GM18870 (cell line): ENCODE results near the gene CFC1.
"Not testable (repeated sequence)": the region's sequence is repeated elsewhere in the genome, so short reads cannot be mapped to it uniquely, and the experiment has no call there.

ENCODE experiments used
- ATAC-seq: cut with Tn5 transposase; IDR thresholded peaks from one replicate; pipeline ENCODE4 v1.9.1; 2021; ENCODE audit warnings: moderate library complexity; ENCODE audit not compliant: unreplicated experiment

Gene CFC1

DNA sequence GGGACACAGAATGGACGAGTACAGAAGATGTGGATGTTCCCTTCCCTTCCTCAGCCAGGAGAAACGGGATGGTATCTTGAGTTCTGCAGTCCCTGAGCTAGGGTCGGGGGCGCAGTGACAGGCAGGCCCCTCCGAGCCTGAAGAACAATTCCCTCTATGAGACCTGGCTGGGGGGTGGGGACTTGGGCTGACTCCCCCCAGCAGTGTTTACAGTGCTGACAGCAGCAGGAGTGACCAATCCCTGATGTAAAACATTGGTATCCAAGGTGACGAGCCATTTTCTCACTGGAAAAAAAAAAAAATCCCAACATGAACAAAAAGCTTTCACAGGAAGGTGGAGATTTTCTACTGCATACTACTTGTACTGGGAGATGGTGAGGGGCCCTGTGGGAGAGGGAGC, at the start of gene CFC1:
TSS of gene CFC1 (minus strand) at position 183 of the 400 bp plus-strand sequence. CDS start 288 bp downstream, outside the sequence.
- ATAC-seq, result not testable (repeated sequence)

DNA sequence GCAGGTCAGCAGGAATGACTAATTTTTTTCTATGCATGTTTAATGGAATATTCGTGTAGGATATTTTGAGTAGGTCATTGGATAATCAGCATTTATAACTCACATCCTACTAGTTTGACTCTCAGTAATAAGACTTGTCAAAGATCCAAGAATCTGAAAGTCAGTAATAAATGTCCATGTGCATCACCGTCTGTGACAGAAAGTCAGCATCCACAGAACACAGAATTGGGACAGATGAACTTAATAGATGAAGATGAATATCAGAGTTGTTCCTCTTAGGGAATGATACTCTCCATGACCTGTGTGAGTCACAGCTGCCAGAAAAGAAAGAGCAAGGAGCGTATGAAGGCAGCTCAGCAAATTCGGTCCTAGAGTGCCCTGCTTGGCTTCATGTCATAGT, 42.3 kb upstream of the CFC1 start:
- ATAC-seq, result not testable (repeated sequence)

- ATAC-seq, result not testable (repeated sequence)
These were observed 39.6 kb upstream of the CFC1 start for GRCh38 chr2:130638973-130639372.

- not testable (repeated sequence) for ATAC-seq
These were observed 29.6 kb upstream of the CFC1 start for GRCh38 chr2:130628784-130629475.

GRCh38 chr2:130611140-130611539, 11.8 kb upstream of the CFC1 start, which contains the start of gene POTEJ:
POTEJ (plus strand) TSS chr2:130611440; CDS start chr2:130611533, 93 bp downstream.
- ATAC-seq, result not testable (repeated sequence)

DNA sequence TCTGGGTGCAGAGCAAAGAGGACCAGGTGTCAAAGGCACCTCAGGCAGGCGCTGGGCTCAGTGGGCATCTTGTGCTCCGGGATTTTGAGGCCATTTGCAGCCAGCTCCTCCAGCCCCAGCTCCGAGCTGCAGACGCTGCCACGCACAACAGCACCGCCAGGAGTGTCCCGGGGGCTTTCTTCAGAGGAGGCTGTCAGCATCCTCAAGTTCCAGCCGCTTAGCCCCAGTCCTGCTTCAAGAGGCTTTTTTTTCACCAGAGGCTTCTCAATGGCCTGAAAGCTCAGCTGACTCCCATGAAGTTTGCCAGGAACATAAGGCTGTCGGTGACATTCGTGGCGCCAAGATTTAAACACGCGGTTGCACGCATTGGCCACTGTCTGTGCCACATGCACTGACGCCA, 11.1 kb upstream of the CFC1 start:
- not testable (repeated sequence) for ATAC-seq

GRCh38 chr2:130609002-130609920, 9.9 kb upstream of the CFC1 start:
- ATAC-seq, result not testable (repeated sequence)

DNA sequence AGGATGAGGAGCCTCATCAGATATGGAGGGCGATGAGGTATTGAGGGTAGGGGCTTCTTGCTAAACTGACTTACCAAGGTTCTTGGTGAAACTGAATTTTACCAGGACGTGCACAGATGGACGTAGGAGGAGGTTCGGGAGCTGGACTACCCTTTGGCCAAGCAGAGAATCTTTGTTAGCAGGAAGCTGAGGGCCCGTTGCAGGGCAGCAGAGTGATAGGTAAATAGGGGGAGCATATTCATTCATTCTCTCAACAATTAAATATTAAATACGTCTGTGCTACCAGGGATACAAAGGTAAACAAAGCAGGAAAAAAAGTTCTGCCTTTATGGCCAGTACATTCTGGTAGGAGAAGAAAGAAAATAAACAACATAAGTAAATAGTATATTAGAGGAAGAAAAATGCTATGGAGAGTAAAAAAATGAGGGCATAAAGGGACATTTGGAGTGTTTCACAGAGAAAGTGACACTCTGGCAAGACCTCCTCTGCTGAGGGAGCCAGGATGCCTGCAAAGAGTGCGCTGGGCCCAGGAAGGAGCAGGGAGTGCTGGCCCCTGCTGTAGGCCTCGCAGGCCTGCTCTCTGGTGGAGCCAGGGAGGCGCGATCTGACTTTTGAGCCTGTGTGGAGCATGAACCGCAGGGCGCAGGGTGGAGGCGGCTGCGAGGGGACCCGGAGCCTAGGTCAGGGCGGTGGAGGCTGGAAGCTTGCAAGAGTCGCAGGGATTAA, 9.1 kb upstream of the CFC1 start:
- ATAC-seq, result not testable (repeated sequence)

- not testable (repeated sequence) for ATAC-seq
These were observed 2.4 kb upstream of the CFC1 start for GRCh38 chr2:130601648-130602302.

DNA sequence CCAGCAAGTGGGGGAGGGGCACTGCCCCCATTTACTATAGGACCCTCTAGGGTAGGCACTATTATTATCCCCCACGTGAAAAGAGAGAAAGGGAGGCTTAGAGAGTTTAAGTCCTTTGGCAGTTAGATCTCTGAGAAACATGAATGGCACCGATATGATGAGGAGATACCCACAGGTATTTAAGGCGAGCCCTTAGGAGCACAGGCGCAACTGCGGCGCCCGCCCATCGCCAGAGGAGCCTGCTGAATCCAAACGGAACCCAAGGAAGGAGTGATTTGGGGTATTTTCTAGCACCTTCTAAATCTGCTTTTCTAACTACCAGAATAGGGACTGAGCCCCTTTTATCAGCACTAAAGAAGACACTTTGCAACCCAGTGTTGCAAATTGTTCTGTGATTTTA, 551 bp upstream of the CFC1 start:
- ATAC-seq, result not testable (repeated sequence)

DNA sequence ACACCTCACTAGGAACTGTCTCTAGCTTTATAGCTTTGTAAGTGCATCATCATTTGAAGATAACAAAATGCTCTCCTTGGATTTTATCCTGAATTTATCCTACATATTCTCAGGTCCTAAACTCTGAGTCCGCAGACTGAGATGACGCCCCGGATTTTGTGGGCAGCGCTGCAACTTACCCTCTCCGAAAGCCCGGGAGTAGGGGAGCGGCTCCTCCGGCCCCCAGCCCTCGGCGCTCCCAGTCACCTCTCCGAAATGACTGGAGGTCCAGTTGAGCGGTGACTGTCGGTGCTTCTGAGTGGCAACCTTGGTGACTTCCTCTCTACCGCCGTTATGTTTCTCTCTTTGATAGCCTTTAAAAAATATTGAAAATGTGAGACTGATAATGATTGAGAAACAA, 912 bp downstream of the CFC1 start:
- ATAC-seq, result not testable (repeated sequence)

DNA sequence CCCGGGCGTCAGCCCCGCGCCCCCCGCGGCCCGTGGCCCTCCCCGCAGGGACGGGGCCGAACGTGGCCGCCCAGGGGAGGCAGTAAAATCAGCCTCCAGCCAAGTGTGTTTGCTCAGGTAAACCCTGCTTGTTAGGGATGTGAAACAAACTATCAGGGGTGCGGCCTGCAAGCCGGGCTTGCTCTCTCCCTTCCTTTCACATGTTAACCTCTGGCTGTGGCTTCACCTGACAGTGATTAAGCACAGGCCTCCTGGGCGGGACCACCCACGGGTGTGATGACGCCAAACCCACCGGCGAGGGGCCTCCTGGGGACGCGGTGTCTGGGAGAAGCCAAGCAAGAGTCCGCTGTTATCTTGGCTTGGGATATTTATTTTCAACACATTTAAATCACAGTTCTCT, 1.4 kb downstream of the CFC1 start:
- ATAC-seq, result not testable (repeated sequence)

DNA sequence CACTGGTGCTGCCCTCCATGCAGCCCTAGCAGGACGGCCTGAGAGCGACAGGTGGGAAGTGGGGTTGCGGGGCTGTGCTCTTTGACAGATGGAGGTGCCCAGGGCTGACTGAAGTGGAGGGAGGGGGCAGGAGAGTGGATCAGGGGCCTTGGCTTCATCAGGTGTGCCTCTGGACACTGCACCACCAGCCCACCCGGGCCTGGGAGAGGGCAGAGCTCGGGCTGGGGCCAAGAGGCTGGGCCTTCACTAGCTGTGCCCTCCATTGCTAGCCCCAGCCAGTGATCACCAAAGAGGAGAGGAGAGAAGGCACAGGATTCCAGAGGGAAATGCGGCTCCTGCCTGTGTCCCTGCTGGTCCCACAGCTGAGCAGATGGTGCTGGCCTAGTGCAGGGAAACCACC, 2.6 kb downstream of the CFC1 start:
- ATAC-seq, result not testable (repeated sequence)

DNA sequence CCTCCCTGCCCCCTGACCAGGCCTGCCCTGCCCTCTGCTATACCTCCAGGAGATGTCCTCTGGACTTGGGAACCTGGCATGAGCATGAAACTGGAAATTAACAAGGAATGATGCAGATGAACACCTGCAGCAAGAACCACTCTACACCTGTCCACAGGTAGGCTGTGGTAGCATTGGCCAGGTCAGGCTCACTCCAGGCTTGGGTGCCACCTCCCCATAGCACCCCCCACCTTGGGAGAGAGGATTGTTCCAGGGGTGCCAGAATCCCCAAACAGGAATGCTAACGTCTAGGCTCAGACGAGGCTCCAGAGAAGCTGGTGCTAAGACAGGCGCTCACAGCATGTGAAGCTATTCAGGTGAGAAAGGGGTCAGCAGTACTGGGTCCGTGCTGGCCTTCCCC, 5.4 kb downstream of the CFC1 start:
- not testable (repeated sequence) for ATAC-seq

GRCh38 chr2:130592791-130593414, 6.5 kb downstream of the CFC1 start:
- not testable (repeated sequence) for ATAC-seq

GRCh38 chr2:130590842-130591359, 8.5 kb downstream of the CFC1 start:
- not testable (repeated sequence) for ATAC-seq

DNA sequence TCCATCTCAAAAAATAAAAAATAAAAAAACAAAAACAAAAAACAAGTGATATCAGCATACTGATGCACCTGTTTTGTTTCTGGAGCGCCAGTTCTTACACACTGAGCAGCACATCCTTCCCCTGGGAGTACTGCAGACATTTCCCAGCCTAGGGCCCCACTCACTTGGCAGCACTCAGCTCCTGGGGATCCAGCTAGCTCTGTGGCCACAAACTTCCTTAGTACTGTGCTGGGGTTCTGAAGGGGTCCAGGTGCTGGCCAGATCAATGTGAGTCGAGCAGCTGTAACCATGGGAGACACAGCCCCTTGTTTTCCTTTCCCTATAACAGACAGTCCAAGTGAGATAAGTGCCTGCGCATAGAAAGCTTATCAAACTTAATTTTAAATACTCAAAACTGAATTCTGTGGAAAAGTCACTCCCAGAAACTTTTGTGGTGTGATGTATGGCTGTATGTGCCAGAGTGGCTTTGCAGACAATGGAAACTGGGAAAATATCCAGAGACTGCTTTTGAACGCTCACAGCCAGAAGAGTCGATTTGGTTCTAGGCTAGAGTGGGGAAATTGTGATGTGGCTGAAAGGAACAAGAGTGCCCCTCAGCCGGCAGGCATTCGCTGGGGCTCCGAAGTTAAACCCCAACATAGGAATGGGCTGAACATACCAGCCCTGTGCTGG, 9.1 kb downstream of the CFC1 start:
- not testable (repeated sequence) for ATAC-seq

- peak; percentile 86 for ATAC-seq
These were observed 10.5 kb downstream of the CFC1 start for GRCh38 chr2:130588688-130589458.
